ENCODE data around the gene PKD1L1.

DNA sequence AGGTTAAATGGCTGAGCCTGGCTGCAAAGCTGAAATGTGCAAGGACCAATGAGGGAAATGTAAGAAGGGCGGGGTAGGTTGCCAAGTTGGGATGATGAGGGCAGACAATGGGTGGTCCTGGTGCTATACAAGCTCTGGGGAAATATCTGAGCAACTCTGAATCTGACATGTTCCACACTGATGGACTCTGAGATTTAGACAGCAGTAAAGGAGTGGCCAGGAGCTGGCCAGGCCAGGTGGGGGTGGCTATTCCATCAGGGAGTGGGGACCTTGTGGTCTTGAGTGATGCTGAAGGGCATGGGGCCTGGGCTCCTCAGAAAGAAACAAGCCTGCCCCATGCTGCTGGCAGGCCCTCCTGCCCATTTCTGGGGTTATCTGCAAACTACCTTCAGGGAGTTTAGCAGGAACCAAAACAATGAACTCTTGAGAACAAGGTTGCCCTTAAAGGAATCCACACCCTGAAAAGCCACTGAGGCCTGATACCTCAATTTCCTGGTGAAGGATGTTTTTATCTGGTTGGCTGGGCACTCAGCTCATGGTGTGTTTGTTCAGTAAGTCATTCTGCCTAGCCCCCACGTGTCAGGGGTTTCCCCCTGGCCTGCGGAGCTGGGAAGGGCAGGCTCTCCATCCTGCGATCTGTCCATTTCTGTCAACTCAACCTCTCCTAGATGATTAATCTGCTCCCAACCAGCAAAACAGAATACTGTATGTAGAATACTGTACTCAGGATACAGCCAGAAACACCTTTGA lies 223.1 kb downstream of the PKD1L1 start:
- TF ChIP-seq POLR2AphosphoS5 (IDR thresholded peaks at IDR 0.05; ENCODE audit: low read depth, low read length) (no peak), POLR2A (IDR thresholded peaks at IDR 0.05; ENCODE audit: low read depth, low read length) (no peak)
